DMS53 treated with DMSO at 0.1 percent for 48 hours (cell line): ENCODE results near the gene CYP4F12.

Source experiments
- DNase-seq: peaks from one replicate; lab custom pipeline; 2025; ENCODE audit not compliant: unreplicated experiment; lab: John Stamatoyannopoulos, UW

The CYP4F12 gene

GRCh38 chr19:15702534-15702930, 29.6 kb downstream of the CYP4F12 start:
- no peak for DNase-seq

- DNase-seq = no peak
Observed at GRCh38 chr19:15714638-15715037, 41.8 kb downstream of the CYP4F12 start.

GRCh38 chr19:15715642-15716041, 42.8 kb downstream of the CYP4F12 start:
- DNase-seq = no peak

GRCh38 chr19:15717809-15718208, 44.9 kb downstream of the CYP4F12 start:
- DNase-seq = no peak

- DNase-seq = no peak
Observed at GRCh38 chr19:15721268-15721667, 48.4 kb downstream of the CYP4F12 start.

- no peak for DNase-seq
Observed at GRCh38 chr19:15722956-15723355, 50.1 kb downstream of the CYP4F12 start.

GRCh38 chr19:15727724-15728123, 54.8 kb downstream of the CYP4F12 start, which contains the start of gene OR10H2:
OR10H2 (plus strand) TSS chr19:15728024; CDS start chr19:15728044, 20 bp downstream.
- no peak for DNase-seq

GRCh38 chr19:15730538-15730937, 57.7 kb downstream of the CYP4F12 start:
- no peak for DNase-seq

- no peak for DNase-seq
Observed at GRCh38 chr19:15732388-15732787, 59.5 kb downstream of the CYP4F12 start.

GRCh38 chr19:15733895-15734294, 61.0 kb downstream of the CYP4F12 start:
- no peak for DNase-seq

GRCh38 chr19:15737722-15738121, 64.8 kb downstream of the CYP4F12 start, which contains the start of gene OR10H3:
OR10H3 (plus strand) TSS chr19:15737985; CDS start chr19:15741393, 3,408 bp downstream.
- no peak for DNase-seq

GRCh38 chr19:15740785-15741184, 67.9 kb downstream of the CYP4F12 start:
- DNase-seq = no peak
